Parathyroid adenoma (tissue), 2 donors: ENCODE data around the gene ACR.

Experiments
- H2AFZ ChIP-seq: fragments of 300-600 bp; sonication (generic); one replicate; pipeline ENCODE4 v1.7.0; 2017; ENCODE audit warnings: antibody characterized with exemption, mild to moderate bottlenecking
- H3K27ac ChIP-seq: fragments of 300-600 bp; sonication (generic); one replicate; pipeline ENCODE4 v1.7.0; 2017
- H3K27me3 ChIP-seq: fragments of 300-600 bp; sonication (generic); one replicate; pipeline ENCODE4 v1.7.0; 2017; ENCODE audit warnings: low read length; ENCODE audit not compliant: control insufficient read depth, insufficient read depth
- H3K36me3 ChIP-seq: fragments of 300-600 bp; sonication (generic); one replicate; pipeline ENCODE4 v1.7.0; 2017; ENCODE audit warnings: low read length; ENCODE audit not compliant: control insufficient read depth, insufficient read depth
- H3K4me1 ChIP-seq: fragments of 300-600 bp; sonication (generic); one replicate; pipeline ENCODE4 v1.7.0; 2017; ENCODE audit warnings: control low read depth
- H3K4me2 ChIP-seq: fragments of 300-600 bp; sonication (generic); one replicate; pipeline ENCODE4 v1.7.0; 2017; ENCODE audit warnings: low read length
- H3K4me3 ChIP-seq: fragments of 300-600 bp; sonication (generic); one replicate; pipeline ENCODE4 v1.7.0; 2017; ENCODE audit warnings: low read depth, low read length
- H3K79me2 ChIP-seq: fragments of 300-600 bp; sonication (generic); one replicate; pipeline ENCODE4 v1.7.0; 2017; ENCODE audit warnings: control low read depth
- H3K9ac ChIP-seq: fragments of 300-600 bp; sonication (generic); one replicate; pipeline ENCODE4 v1.7.0; 2017; ENCODE audit warnings: mild to moderate bottlenecking
- H3K9me3 ChIP-seq: fragments of 300-600 bp; sonication (generic); one replicate; pipeline ENCODE4 v1.7.0; 2017; ENCODE audit warnings: low read length; ENCODE audit not compliant: control insufficient read depth
- CTCF ChIP-seq: fragments of 300-600 bp; sonication (generic); IDR thresholded peaks from one replicate; pipeline ENCODE4 v1.7.0; 2017; ENCODE audit warnings: antibody characterized with exemption, mild to moderate bottlenecking
- donor health status: primary hyperparathyroidism.

The ACR gene

GRCh38 chr22:50722716-50723428 lies 15.1 kb upstream of the ACR start:
- no peaks in the 10 kb centered on the region for H3K27me3 ChIP-seq
- no peaks in the 10 kb centered on the region for H3K4me1 ChIP-seq
- H3K9me3 ChIP-seq: no peaks in the 10 kb centered on the region
- H3K4me2 ChIP-seq: no peak overlapping the region
- no peak overlapping the region for H3K4me3 ChIP-seq
- no peaks in the 10 kb centered on the region for H3K36me3 ChIP-seq
- no peak for TF ChIP-seq CTCF
- no peaks in the 10 kb centered on the region for H3K79me2 ChIP-seq
- no peak overlapping the region for H3K9ac ChIP-seq
- H2AFZ ChIP-seq: no peak overlapping the region
- no peak overlapping the region for H3K27ac ChIP-seq

GRCh38 chr22:50723991-50724390 lies 14.0 kb upstream of the ACR start:
- H3K79me2 ChIP-seq: no peaks in the 10 kb centered on the region
- no peak overlapping the region for H2AFZ ChIP-seq
- no peak overlapping the region for H3K4me2 ChIP-seq
- no peak overlapping the region for H3K4me3 ChIP-seq
- H3K27ac ChIP-seq: no peak overlapping the region
- no peaks in the 10 kb centered on the region for H3K9me3 ChIP-seq
- no peak for TF ChIP-seq CTCF
- H3K9ac ChIP-seq: no peak overlapping the region
- no peaks in the 10 kb centered on the region for H3K36me3 ChIP-seq
- H3K4me1 ChIP-seq: no peaks in the 10 kb centered on the region
- no peaks in the 10 kb centered on the region for H3K27me3 ChIP-seq

- Histone ChIP-seq H3K4me3 (no peak overlapping the region), H3K27ac (no peak overlapping the region), H3K36me3 (no peaks in the 10 kb centered on the region)
Measured at GRCh38 chr22:50724616-50725015, 13.4 kb upstream of the ACR start.

GRCh38 chr22:50725597-50725996 lies 12.4 kb upstream of the ACR start:
- Histone ChIP-seq H2AFZ (no peak overlapping the region), H3K4me2 (no peak overlapping the region), H3K9ac (no peak overlapping the region), H3K79me2 (no peaks in the 10 kb centered on the region), H3K4me3 (no peak overlapping the region), H3K27me3 (no peaks in the 10 kb centered on the region), H3K4me1 (no peaks in the 10 kb centered on the region), H3K9me3 (no peaks in the 10 kb centered on the region), H3K36me3 (no peaks in the 10 kb centered on the region), H3K27ac (no peak overlapping the region)
- TF ChIP-seq CTCF: no peak

More at GRCh38 chr22:50724616-50725015, 13.4 kb upstream of the ACR start:
- Histone ChIP-seq H3K27me3 (no peaks in the 10 kb centered on the region), H3K4me1 (no peaks in the 10 kb centered on the region), H2AFZ (no peak overlapping the region), H3K79me2 (no peaks in the 10 kb centered on the region), H3K9me3 (no peaks in the 10 kb centered on the region), H3K9ac (no peak overlapping the region), H3K4me2 (no peak overlapping the region)
- no peak for TF ChIP-seq CTCF
